Endothelial cell of umbilical vein (primary cell): ENCODE results near the gene ABHD8. TPM values are rescaled to one million over a fixed set of nuclear protein-coding genes. Genes with fewer than 3 reads are reported as not detected.

Experiments
- BruUV-seq: library from RNA; stranded (reverse); fragments of 400-500 nt; replicated peaks from 2 replicates; lab custom pipeline; 2021; lab: Mats Ljungman, UMichigan
- CTCF ChIA-PET: fragments of 300-600, 350-600 bp; sonication (Branson Sonifier 250); formaldehyde crosslinking; loops from one replicate; lab custom pipeline; 2021; ENCODE audit warnings: antibody characterized with exemption, inconsistent platforms; lab: Charles Lee
- POLR2A ChIA-PET: fragments of 300-600, 350-600 bp; sonication (Branson Sonifier 250); formaldehyde crosslinking; loops from one replicate; lab custom pipeline; 2021; ENCODE audit warnings: antibody characterized with exemption, inconsistent platforms; lab: Charles Lee
- DNase-seq: peaks from one replicate; pipeline ENCODE4 v3.0.0-alpha.2; 2011; ENCODE audit warnings: low read depth, low spot score
- FAIRE-seq: peaks from 2 replicates; lab custom pipeline; 2011; peaks lifted over from hg19 to GRCh38; lab: Jason Lieb, UNC
- H2AFZ ChIP-seq: 2 replicates; pipeline ENCODE4 v1.6.0; 2012; ENCODE audit warnings: low read depth, low read length, control low read depth, inconsistent platforms
- H3K27ac ChIP-seq: 2 replicates; pipeline ENCODE4 v1.5.1; 2011; ENCODE audit warnings: low read depth, mild to moderate bottlenecking, control low read depth, low read length, moderate library complexity; ENCODE audit not compliant: insufficient read depth
- H3K27me3 ChIP-seq, 2 experiments: 2 replicates each; pipeline versions ENCODE4 v1.6.0 to v1.6.1; 2011; ENCODE audit warnings: low read length in 2 of 2, mixed read lengths in 1 of 2; ENCODE audit not compliant: control insufficient read depth in 2 of 2, insufficient read depth in 2 of 2
- H3K36me3 ChIP-seq, 2 experiments: 2 replicates in 1 of 2; 3 replicates in 1 of 2; pipeline ENCODE4 v1.5.1; 2011; ENCODE audit warnings: low read length in 2 of 2, mild to moderate bottlenecking in 1 of 2, moderate library complexity in 1 of 2; ENCODE audit not compliant: control insufficient read depth in 2 of 2, insufficient read depth in 2 of 2; ENCODE audit errors: extremely low read depth in 1 of 2
- H3K4me1 ChIP-seq: 3 replicates; pipeline ENCODE4 v1.5.1; 2011; ENCODE audit warnings: mild to moderate bottlenecking, low read length; ENCODE audit not compliant: control insufficient read depth, insufficient read depth; ENCODE audit errors: extremely low read depth
- H3K4me2 ChIP-seq: 2 replicates; pipeline ENCODE4 v1.6.1; 2011; ENCODE audit warnings: low read length, control low read depth, mixed read lengths; ENCODE audit not compliant: insufficient read depth
- H3K4me3 ChIP-seq, 3 experiments: fragments of 200-600 bp in 1 of 3; sonication (generic), shearing (Covaris generic) in 1 of 3; replicated peaks in 1 of 3; 2 replicates each; pipeline ENCODE4 v1.5.1; 2011 to 2016; ENCODE audit warnings: control low read depth in 3 of 3, low read length in 3 of 3, mild to moderate bottlenecking in 2 of 3, inconsistent platforms in 1 of 3, low read depth in 1 of 3, moderate library complexity in 1 of 3; ENCODE audit not compliant: insufficient read depth in 1 of 3
- H3K79me2 ChIP-seq: 2 replicates; pipeline ENCODE4 v1.6.0; 2012; ENCODE audit warnings: low read length, inconsistent platforms; ENCODE audit not compliant: control insufficient read depth, insufficient read depth
- H3K9ac ChIP-seq: replicated peaks from 2 replicates; pipeline ENCODE3; 2011; ENCODE audit warnings: low read length, control low read depth; ENCODE audit not compliant: insufficient read depth; ENCODE audit errors: extremely low read depth
- H3K9me1 ChIP-seq: replicated peaks from 3 replicates; pipeline ENCODE4 v1.6.0; 2011; ENCODE audit warnings: mild to moderate bottlenecking, low read length; ENCODE audit not compliant: control insufficient read depth, insufficient read depth; ENCODE audit errors: extremely low read depth
- H3K9me3 ChIP-seq: replicated peaks from 2 replicates; pipeline ENCODE4 v1.5.1; 2012; ENCODE audit warnings: low read length, inconsistent platforms; ENCODE audit not compliant: control insufficient read depth, insufficient read depth
- H4K20me1 ChIP-seq: replicated peaks from 2 replicates; pipeline ENCODE3; 2011; ENCODE audit warnings: mild to moderate bottlenecking, low read length; ENCODE audit not compliant: control insufficient read depth, insufficient read depth; ENCODE audit errors: extremely low read depth
- FOS ChIP-seq: IDR thresholded peaks from 2 replicates; pipeline ENCODE4 v1.6.1; 2011; ENCODE audit warnings: mild to moderate bottlenecking, low read length, moderate library complexity, borderline replicate concordance; ENCODE audit not compliant: insufficient read depth
- GATA2 ChIP-seq: IDR thresholded peaks from 2 replicates; pipeline ENCODE4 v1.7.0; 2011; ENCODE audit warnings: low read depth, mild to moderate bottlenecking, moderate library complexity, mixed read lengths, low read length; ENCODE audit not compliant: insufficient read length, insufficient read depth
- JUN ChIP-seq: IDR thresholded peaks from 2 replicates; pipeline ENCODE4 v1.6.1; 2011; ENCODE audit warnings: borderline replicate concordance, low read depth; ENCODE audit not compliant: insufficient read length, insufficient read depth
- POLR2A ChIP-seq: IDR thresholded peaks from 2 replicates; pipeline ENCODE4 v1.6.1; 2012; ENCODE audit warnings: low read depth, mild to moderate bottlenecking, control low read depth, low read length
- POLR2AphosphoS5 ChIP-seq: IDR thresholded peaks from 2 replicates; pipeline ENCODE4 v1.6.1; 2012; ENCODE audit warnings: low read depth, mild to moderate bottlenecking, control low read depth, low read length, moderate library complexity; ENCODE audit not compliant: insufficient read depth
- dilution Hi-C: fragments of 300-500 bp; cut with MboI; formaldehyde crosslinking; loops from one replicate; pipeline ENCODE4 v1.15.0; 2019; ENCODE audit warnings: low sequenced_read_pairs; ENCODE audit not compliant: extremely low pct_ligation_motif_present
- intact Hi-C: fragments of 100-400 bp; cut with micrococcal nuclease; formaldehyde crosslinking; loops from one replicate; pipeline ENCODE4 v1.10.0; 2022
- polyA plus RNA-seq, 4 experiments: library from polyadenylated mRNA; depleted of rRNA in 3 of 4; stranded (reverse) in 3 of 4; unstranded in 1 of 4; fragments of >200 nt; gene quantifications; 2 replicates each; pipeline versions ENCODE4 v1.2.1 to v1.2.3, GENCODE V29; 2011 to 2012; ENCODE audit warnings: missing spikeins in 1 of 4
- total RNA-seq: library from RNA; stranded (reverse); gene quantifications from 2 replicates; pipeline ENCODE4 v1.2.3, GENCODE V29; 2021
- TF ChIP-seq, protein P1 (sequence below): IDR thresholded peaks from 2 replicates; pipeline ENCODE4 v1.6.1; 2011; ENCODE audit not compliant: insufficient read depth, insufficient read length
- TF ChIP-seq, protein P2 (sequence below), 2 donors: IDR thresholded peaks; 1 replicate in 1 of 2; 2 replicates in 1 of 2; pipeline ENCODE4 v1.5.1; 2011; ENCODE audit warnings: low read length in 2 of 2, mild to moderate bottlenecking in 2 of 2, moderate library complexity in 2 of 2, control low read depth in 1 of 2, inconsistent platforms in 1 of 2, low read depth in 1 of 2; ENCODE audit not compliant: insufficient read depth in 1 of 2; ENCODE audit errors: extremely low read depth in 1 of 2

Gene ABHD8
- total and polyA plus RNA-seq, 2 donors (not counting 3 experiments of a cell fraction or from before 2014, with no cell fraction given), result 5.9 to 8.7 TPM

DNA sequence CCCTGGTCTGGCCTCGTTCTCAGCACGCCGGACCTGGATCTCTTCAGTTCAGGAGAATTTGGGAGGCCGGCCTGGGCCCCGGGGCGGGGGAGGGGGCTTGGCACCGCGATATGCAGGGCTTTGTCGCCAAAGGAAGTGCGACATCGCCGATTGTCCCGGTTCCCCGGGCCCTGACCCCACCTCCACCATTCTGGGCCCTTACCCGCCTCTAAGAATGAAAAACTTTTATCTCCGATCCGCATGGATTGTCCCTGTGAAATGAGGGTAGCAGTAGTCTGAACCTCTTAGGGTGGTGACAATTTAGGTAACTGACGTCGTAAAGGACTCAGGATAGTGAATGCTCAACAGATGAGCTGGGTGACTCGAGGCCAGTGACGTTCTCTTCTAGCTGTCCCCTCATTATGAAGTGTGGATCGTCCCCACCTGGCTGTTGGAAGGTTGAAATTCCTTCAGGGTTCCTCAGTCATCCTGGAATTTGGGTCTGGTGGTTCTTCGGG is 6.8 kb upstream of the ABHD8 start:
- Histone ChIP-seq H3K4me2 (peak overlapping the region; percentile 92), H3K9me3 (no peaks in the 10 kb centered on the region), H3K4me3 (peak overlapping the region; percentile 79 to 97 (median 90)), H4K20me1 (no peaks in the 10 kb centered on the region), H3K27me3 (no peaks in the 10 kb centered on the region), H3K9ac (peak overlapping the region; percentile 90), H2AFZ (no peak overlapping the region), H3K4me1 (peaks cover 15% of the 10 kb centered on the region), H3K79me2 (peaks cover 34% of the 10 kb centered on the region), H3K9me1 (no peaks in the 10 kb centered on the region), H3K27ac (peak overlapping the region; percentile 69), H3K36me3 (peaks cover 6 to 15% of the 10 kb centered on the region in 2 experiments)
- ChIA-PET POLR2A (no interaction called here), CTCF (no interaction called here)
- dilution Hi-C loops (no loop called here), intact Hi-C loops (no loop called here)
- no peak for DNase-seq
- no peak for FAIRE-seq
- no TSS peak for BruUV-seq
- TF ChIP-seq POLR2AphosphoS5 (no peak), FOS (no peak), JUN (no peak), GATA2 (no peak), POLR2A (no peak)
- TF ChIP-seq, protein P1, sequence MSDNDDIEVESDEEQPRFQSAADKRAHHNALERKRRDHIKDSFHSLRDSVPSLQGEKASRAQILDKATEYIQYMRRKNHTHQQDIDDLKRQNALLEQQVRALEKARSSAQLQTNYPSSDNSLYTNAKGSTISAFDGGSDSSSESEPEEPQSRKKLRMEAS, result no peak
- TF ChIP-seq, protein P2, sequence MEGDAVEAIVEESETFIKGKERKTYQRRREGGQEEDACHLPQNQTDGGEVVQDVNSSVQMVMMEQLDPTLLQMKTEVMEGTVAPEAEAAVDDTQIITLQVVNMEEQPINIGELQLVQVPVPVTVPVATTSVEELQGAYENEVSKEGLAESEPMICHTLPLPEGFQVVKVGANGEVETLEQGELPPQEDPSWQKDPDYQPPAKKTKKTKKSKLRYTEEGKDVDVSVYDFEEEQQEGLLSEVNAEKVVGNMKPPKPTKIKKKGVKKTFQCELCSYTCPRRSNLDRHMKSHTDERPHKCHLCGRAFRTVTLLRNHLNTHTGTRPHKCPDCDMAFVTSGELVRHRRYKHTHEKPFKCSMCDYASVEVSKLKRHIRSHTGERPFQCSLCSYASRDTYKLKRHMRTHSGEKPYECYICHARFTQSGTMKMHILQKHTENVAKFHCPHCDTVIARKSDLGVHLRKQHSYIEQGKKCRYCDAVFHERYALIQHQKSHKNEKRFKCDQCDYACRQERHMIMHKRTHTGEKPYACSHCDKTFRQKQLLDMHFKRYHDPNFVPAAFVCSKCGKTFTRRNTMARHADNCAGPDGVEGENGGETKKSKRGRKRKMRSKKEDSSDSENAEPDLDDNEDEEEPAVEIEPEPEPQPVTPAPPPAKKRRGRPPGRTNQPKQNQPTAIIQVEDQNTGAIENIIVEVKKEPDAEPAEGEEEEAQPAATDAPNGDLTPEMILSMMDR (IDR thresholded peaks at IDR 0.05; ENCODE audit: extremely low read depth in 1 of 2, insufficient read depth in 1 of 2, low read depth in 1 of 2, low read length in 2 of 2), result no peak
